ENCODE measurements around the gene SH3RF2. TPM values are rescaled to one million over a fixed set of nuclear protein-coding genes. Genes with fewer than 3 reads are reported as not detected.

SH3RF2 gene
- total and polyA plus RNA-seq, 2 of the 13 experiments (the other 11 are each of a cell fraction or from before 2014, with no cell fraction given): 2.6 to 3.7 TPM

GRCh38 chr5:146070746-146071145 lies 134.4 kb downstream of the SH3RF2 start:
- Histone ChIP-seq H3K27me3 (ENCODE audit: control insufficient read depth in 1 of 2, insufficient read depth in 2 of 2, low read length in 2 of 2) (no peaks in the 10 kb centered on the region), H2AFZ (ENCODE audit: low read length) (no peak overlapping the region), H3K4me2 (ENCODE audit: low read depth, low read length) (no peak overlapping the region), H3K9ac (ENCODE audit: insufficient read depth, low read depth, low read length) (no peak overlapping the region), H3K9me3 (ENCODE audit: low read length) (no peaks in the 10 kb centered on the region), H3K36me3 (replicated peaks in 1 of 2; ENCODE audit: control insufficient read depth in 1 of 2, insufficient read depth in 2 of 2, low read length in 2 of 2) (no peaks in the 10 kb centered on the region), H3K4me1 (ENCODE audit: insufficient read depth, low read length) (peaks cover 8% of the 10 kb centered on the region; the same call in 1 of the 2 replicates), H3K27ac (ENCODE audit: extremely low read length, insufficient read depth, low read length) (no peak overlapping the region), H3K4me3 (replicated peaks in 1 of 3; ENCODE audit: insufficient read depth in 1 of 3, low read depth in 2 of 3, low read length in 3 of 3) (no peak overlapping the region), H4K20me1 (ENCODE audit: insufficient read depth, low read length) (no peaks in the 10 kb centered on the region), H3K79me2 (ENCODE audit: insufficient read depth, low read length) (no peaks in the 10 kb centered on the region)
- intact Hi-C loops (cut with micrococcal nuclease; ENCODE audit: unreplicated experiment): no loop called here
- in situ Hi-C loops (cut with HindIII; ENCODE audit: extremely low pct_ligation_motif_present, low pct_unique_long_range_greater_than_20kb): no loop called here
- 95% methylated on average over 3 of the region's 3 CpGs for WGBS (ENCODE audit: low lambda C conversion rate)
- POLR2A ChIA-PET: no interaction called here
- no peak for TF ChIP-seq KDM2A (CRISPR knock-in tag; IDR thresholded peaks at IDR 0.05; ENCODE audit: borderline replicate concordance, low read depth)
- TF ChIP-seq ZNF484 (CRISPR knock-in tag; IDR thresholded peaks at IDR 0.05; ENCODE audit: borderline replicate concordance, low read depth): no peak
- TF ChIP-seq ZNF567 (CRISPR knock-in tag; IDR thresholded peaks at IDR 0.05; ENCODE audit: borderline replicate concordance): no peak
- TF ChIP-seq JARID2 (CRISPR knock-in tag; IDR thresholded peaks at IDR 0.05; ENCODE audit: insufficient replicate concordance): no peak
- no peak for TF ChIP-seq AKAP8 (CRISPR knock-in tag; IDR thresholded peaks at IDR 0.05)
- no peak for TF ChIP-seq RFXANK (CRISPR knock-in tag; IDR thresholded peaks at IDR 0.05)
- TF ChIP-seq AGO2 (optimal IDR thresholded peaks at IDR 0.05; ENCODE audit: low read depth, low read length): no peak
- no peak for TF ChIP-seq GPN1 (CRISPR knock-in tag; IDR thresholded peaks at IDR 0.05; ENCODE audit: borderline replicate concordance)
- no peak for TF ChIP-seq NFE2 (CRISPR knock-in tag; IDR thresholded peaks at IDR 0.05)
- TF ChIP-seq ZNF280D (CRISPR knock-in tag; IDR thresholded peaks at IDR 0.05): no peak
- no peak for TF ChIP-seq TP53 (CRISPR knock-in tag; conservative IDR thresholded peaks at IDR 0.05)
- TF ChIP-seq HCFC1 (IDR thresholded peaks at IDR 0.05; ENCODE audit: low read depth, low read length): no peak
- TF ChIP-seq ZNF207 (IDR thresholded peaks at IDR 0.05; ENCODE audit: borderline replicate concordance): no peak
- no peak for TF ChIP-seq ZBTB25 (CRISPR knock-in tag; IDR thresholded peaks at IDR 0.05)
- TF ChIP-seq NPAS2 (CRISPR knock-in tag; IDR thresholded peaks at IDR 0.05; ENCODE audit: borderline replicate concordance): no peak
- no peak for TF ChIP-seq ATF3 (CRISPR knock-in tag; IDR thresholded peaks at IDR 0.05)
- no peak for TF ChIP-seq ZNF672 (CRISPR knock-in tag; IDR thresholded peaks at IDR 0.05)
- CTCF ChIA-PET (ENCODE audit: low intra/inter-chr PET ratio, low total read pairs): no interaction called here
- ATAC-seq: no peak
- no peak for DNase-seq (ENCODE audit: low spot score)
- BruUV-seq (replicated peaks): no TSS peak
- no peak for FAIRE-seq
